GM13976 (cell line): ENCODE measurements around the gene NSD1.

Experiments used
- DNase-seq: peaks from one replicate; pipeline ENCODE4 v3.0.0; 2012; ENCODE audit warnings: low spot score
- in situ Hi-C: fragments of 300-500 bp; cut with MboI; formaldehyde crosslinking; loops from one replicate; pipeline ENCODE4 v1.12.0; 2022; ENCODE audit warnings: low sequenced_read_pairs, mixed read lengths, inconsistent platforms; ENCODE audit not compliant: unreplicated experiment
- TF ChIP-seq, protein P1 (sequence below): IDR thresholded peaks from 2 replicates; pipeline ENCODE4 v1.5.1; 2012; ENCODE audit warnings: borderline replicate concordance, mild to moderate bottlenecking; ENCODE audit not compliant: insufficient read depth; ENCODE audit errors: extremely low read depth, missing control alignments, control extremely low read depth

NSD1 gene

DNA sequence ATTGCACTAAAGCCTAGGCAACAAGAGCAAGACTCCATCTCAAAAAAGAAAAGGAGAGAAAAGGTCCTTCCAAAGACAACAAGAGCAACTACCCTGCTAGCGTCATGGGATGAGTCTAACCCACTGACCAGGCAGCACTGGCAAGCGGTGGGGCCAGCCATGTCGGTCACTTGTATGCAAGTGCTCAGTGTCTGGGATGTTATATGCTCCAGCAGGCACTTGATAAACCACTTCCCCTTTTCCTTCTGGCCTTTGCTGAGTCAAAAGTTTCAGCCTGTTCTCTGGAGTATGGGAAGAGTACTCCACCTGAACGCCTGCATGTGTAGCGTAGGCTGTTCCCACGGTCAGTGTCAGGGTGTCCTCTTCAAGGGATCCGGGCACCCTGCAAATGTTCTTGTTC, 187.3 kb downstream of the NSD1 start:
- TF ChIP-seq, protein P1, sequence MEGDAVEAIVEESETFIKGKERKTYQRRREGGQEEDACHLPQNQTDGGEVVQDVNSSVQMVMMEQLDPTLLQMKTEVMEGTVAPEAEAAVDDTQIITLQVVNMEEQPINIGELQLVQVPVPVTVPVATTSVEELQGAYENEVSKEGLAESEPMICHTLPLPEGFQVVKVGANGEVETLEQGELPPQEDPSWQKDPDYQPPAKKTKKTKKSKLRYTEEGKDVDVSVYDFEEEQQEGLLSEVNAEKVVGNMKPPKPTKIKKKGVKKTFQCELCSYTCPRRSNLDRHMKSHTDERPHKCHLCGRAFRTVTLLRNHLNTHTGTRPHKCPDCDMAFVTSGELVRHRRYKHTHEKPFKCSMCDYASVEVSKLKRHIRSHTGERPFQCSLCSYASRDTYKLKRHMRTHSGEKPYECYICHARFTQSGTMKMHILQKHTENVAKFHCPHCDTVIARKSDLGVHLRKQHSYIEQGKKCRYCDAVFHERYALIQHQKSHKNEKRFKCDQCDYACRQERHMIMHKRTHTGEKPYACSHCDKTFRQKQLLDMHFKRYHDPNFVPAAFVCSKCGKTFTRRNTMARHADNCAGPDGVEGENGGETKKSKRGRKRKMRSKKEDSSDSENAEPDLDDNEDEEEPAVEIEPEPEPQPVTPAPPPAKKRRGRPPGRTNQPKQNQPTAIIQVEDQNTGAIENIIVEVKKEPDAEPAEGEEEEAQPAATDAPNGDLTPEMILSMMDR, result no peak
- in situ Hi-C loops, result no loop called here
- no peak for DNase-seq

DNA sequence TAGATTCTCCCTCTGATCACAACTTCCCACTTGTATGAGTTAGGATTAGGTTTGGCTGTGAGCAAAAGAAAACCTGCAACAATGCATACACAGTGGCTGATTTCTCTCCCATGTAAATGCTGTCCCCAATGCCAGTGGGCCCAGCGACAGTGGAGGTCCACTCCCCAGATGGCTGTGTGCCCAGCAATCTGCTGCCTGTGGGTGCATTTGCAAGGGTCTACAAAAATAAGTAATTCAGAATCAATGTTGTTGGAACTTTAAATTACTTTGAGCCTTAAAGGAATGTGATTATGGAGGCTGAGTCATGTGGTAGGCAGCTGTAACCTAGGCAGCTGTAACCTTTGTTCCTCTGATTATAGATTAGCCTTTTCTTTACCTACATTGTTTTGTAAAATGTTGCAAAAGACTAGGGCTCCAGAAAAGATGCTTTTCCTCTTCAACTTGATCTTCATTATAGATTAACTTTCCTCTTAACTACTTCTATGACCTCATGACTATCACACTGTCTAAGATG, 192.4 kb downstream of the NSD1 start:
- TF ChIP-seq, protein P1, result no peak
- in situ Hi-C loops, result no loop called here
- no peak for DNase-seq

DNA sequence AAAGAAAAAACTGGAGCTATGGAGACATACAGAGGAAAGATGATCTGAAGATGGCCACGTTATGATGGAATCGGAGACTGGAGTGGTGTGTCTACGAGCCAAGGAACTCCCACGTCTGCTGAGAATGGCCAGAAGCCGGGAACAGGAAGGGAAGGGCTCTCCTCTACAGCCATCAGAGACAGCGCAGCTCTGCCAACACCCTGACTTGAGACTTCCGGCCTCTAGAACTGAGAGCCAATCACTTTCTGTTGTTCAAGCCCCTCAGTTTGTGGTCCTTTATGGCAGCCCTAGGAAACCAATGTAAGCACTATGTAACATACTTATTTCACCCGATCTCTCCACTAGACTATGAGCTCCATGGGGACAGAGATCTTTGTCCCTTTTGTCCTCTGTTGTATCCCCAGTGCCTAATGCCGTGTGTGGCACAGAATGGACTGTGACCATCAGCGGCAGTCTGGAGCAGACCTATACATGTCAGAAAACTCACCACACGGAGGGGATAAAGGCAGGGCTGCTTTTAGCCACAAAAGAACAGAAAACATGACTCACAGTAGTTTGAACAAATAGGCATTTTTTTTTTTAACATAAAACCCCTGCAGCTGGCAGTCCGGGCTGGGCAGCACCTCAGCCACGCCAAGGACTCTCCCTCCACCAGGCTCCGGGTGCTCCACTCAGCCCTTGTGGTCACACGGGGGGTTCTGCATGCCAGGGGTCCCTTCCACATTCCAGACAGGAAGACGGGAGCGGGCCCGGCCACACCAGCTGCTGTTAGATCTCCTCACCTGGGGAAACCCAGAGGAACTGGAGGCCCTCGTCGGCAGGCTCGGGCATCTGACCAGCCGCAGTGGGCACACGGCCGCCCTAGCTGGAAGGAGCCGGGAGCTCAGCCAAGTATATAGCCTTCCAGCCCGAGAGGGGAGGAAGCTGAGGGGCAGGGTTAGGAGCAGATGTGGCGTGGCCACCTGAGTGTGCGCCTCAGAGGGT, 194.3 kb downstream of the NSD1 start:
- no peak for DNase-seq
- TF ChIP-seq, protein P1, result no peak
- in situ Hi-C loops, result no loop called here

DNA sequence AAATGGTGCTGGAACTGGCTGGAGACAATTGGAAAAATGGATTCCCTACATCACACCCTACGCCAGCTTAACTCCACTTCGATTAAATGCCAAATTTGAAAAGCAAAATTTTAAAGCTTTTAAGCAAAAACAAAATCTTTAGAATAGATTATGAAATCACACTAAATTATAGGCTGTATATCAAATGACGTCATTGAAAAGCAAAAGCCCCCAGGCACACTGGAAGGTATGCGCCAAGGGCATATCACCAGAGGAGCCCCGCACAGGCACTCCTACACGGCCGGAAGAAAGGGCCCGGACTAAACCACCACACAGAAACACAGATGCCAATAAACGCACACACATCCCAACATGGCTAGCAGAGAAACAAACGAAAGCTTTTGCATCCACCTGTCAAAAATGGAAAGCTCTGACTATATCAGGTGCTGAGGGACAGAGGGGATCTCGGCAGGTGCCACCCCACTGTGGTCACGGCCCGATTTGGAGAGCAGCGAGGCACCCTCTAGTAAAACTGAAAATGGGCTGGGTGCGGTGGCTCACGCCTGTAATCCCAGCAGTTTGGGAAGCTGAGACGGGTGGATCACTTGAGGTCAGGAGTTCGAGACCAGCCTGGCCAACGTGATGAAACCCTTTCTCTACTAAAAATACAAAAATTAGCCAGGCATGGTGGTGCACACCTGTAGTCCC, 195.1 kb downstream of the NSD1 start:
- TF ChIP-seq, protein P1, result no peak
- in situ Hi-C loops, result no loop called here
- no peak for DNase-seq

DNA sequence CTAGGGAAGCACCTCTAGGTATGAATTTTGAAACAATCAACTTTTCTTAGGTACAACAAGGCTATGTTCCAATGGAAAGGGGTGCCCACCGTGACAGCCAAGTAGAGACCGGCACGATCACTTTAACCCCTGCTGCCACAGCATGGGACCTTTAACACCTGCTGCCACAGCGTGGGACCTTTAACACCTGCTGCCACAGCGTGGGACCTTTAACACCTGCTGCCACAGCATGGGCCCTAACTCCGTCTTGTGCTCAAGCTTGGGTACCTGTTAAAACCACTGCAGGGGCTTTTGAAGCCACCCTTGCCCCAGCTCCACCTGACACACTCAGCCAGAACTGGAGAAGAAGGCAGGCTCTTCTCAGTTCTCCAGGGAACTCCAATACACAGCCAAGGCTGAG, 196.3 kb downstream of the NSD1 start:
- in situ Hi-C loops, result no loop called here
- TF ChIP-seq, protein P1, result no peak
- no peak for DNase-seq

DNA sequence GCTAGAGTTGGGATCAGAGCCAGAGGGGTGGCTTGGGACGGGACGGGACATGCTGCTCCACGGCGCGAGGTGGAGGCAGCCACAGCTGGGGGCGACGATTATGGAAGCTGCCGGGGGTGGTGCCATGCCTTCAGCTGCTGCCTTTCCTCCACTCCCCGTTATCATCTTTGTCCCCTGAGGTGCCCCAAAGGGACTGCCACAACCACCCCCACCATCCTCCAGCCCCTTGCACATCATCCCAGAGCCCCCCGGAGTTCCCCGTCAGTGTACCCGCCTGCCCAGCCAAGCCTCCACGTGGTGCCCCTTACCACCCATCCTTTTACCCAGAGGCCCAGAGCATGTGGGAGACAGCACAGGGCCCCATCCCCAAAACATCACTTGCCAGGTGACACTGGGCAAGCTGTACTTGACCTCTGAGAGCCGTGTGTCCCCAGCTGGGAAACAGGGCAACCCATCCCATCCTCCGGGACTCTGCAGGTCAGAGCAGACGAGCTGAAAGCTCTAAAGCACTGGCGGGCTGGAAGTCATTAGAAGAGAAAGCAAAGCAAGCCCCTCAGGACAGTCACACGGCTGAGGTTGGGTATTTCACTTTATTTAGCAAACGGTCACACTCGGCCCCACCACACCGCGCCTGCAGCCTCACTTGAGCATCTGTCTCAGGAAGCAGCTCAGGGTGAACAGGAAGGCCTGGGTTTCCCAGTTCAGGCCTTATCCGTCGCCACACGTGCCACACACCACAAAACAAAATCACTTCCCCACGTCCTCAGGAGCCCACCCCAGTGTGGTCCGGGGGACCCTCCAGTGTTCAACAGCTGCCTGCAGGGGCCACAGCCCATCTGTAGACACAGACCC, 197.6 kb downstream of the NSD1 start:
- TF ChIP-seq, protein P1, result no peak
- DNase-seq, result no peak
- in situ Hi-C loops, result no loop called here
